ENCODE measurements around the gene DNAH8. TPM values are rescaled to one million over a fixed set of nuclear protein-coding genes. Genes with fewer than 3 reads are reported as not detected.

Gene DNAH8
- total RNA-seq, 4 donors from 2014 or later = not detected

DNA sequence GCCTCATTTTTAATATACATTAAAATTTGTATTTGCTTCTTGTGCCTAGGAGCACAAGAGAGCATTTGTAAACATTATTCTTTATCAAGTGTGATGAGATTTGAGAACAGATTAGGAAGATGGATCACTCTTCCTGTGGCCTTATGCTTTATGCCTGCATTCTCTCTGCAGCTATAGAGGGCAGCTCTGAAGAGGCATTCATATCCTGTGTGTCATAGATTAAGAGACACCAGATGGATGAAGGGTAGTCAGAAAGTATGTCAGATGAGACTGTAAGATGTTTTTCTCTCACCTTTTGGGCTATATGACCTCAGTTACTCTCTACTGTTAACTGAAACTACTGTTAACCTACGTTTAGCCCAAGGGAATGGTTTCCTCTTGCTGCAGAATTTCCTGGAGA, 61.4 kb downstream of the DNAH8 start:
- no peak for DNase-seq
- no peak overlapping the region for H3K27ac ChIP-seq
- peaks cover 0 to 5% (median 0%) of the 10 kb centered on the region in 3 donors for H3K9me3 ChIP-seq
- in situ Hi-C loops (cut with MboI; ENCODE audit: low sequenced_read_pairs in 4 of 4) = no loop called here
- no peaks in the 10 kb centered on the region for H3K27me3 ChIP-seq
- no peak overlapping the region for H3K4me3 ChIP-seq
- intact Hi-C loops (cut with DNase I; ENCODE audit: low total_unique reads) = no loop called here
- ATAC-seq = no peak
- no peak for TF ChIP-seq POLR2A (IDR thresholded peaks at IDR 0.05)
- TF ChIP-seq, protein P1, sequence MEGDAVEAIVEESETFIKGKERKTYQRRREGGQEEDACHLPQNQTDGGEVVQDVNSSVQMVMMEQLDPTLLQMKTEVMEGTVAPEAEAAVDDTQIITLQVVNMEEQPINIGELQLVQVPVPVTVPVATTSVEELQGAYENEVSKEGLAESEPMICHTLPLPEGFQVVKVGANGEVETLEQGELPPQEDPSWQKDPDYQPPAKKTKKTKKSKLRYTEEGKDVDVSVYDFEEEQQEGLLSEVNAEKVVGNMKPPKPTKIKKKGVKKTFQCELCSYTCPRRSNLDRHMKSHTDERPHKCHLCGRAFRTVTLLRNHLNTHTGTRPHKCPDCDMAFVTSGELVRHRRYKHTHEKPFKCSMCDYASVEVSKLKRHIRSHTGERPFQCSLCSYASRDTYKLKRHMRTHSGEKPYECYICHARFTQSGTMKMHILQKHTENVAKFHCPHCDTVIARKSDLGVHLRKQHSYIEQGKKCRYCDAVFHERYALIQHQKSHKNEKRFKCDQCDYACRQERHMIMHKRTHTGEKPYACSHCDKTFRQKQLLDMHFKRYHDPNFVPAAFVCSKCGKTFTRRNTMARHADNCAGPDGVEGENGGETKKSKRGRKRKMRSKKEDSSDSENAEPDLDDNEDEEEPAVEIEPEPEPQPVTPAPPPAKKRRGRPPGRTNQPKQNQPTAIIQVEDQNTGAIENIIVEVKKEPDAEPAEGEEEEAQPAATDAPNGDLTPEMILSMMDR (IDR thresholded peaks at IDR 0.05 in 4 of 5, conservative IDR thresholded peaks at IDR 0.05 in 1 of 5) = no peak
- no peaks in the 10 kb centered on the region for H3K4me1 ChIP-seq
- no peaks in the 10 kb centered on the region for H3K36me3 ChIP-seq

DNA sequence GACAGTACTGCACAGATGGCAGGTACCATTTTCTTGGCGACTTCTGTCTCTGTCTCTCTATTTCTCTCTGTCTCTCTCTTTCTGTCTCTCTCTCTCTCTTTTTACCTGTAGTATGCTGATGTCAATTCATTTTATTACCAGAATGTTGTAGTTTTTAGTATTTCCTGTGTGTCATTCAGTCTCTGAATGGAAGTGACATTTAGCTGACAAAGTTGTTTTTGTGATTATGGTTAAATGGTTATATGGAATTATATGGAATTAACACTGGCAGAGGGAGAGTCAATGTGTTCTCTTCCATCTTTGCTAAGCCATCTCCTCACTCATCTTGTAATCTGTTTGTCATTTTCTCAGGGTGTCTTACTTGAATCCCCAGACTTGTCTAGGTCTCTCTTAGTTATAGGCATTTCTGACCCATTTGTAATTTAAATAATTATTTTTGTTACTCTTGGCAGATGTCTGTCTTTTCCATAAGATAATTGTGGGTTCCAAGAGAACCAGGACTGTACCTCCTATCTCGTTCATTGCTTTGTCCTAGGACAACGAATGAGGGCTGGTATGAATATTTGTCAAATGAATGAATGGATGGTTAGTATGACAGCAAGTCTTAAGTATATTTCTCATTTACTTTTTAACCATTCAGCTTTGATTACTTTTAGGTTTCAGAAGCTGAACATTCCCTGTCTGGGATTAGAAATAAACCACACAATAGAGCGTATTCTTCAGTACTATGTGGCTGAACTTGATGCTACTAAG, 64.4 kb downstream of the DNAH8 start:
- in situ Hi-C loops (cut with MboI; ENCODE audit: low sequenced_read_pairs in 4 of 4) (no loop called here), intact Hi-C loops (cut with DNase I; ENCODE audit: low total_unique reads) (no loop called here)
- no peaks in the 10 kb centered on the region for H3K27me3 ChIP-seq
- ATAC-seq (no peak), DNase-seq (no peak)
- no peaks in the 10 kb centered on the region for H3K9me3 ChIP-seq
- no peaks in the 10 kb centered on the region for H3K36me3 ChIP-seq
- no peak overlapping the region for H3K4me3 ChIP-seq
- H3K27ac ChIP-seq = no peak overlapping the region
- H3K4me1 ChIP-seq = no peaks in the 10 kb centered on the region
- TF ChIP-seq POLR2A (IDR thresholded peaks at IDR 0.05) = no peak
- TF ChIP-seq, protein P1 (IDR thresholded peaks at IDR 0.05 in 4 of 5, conservative IDR thresholded peaks at IDR 0.05 in 1 of 5) = no peak

DNA sequence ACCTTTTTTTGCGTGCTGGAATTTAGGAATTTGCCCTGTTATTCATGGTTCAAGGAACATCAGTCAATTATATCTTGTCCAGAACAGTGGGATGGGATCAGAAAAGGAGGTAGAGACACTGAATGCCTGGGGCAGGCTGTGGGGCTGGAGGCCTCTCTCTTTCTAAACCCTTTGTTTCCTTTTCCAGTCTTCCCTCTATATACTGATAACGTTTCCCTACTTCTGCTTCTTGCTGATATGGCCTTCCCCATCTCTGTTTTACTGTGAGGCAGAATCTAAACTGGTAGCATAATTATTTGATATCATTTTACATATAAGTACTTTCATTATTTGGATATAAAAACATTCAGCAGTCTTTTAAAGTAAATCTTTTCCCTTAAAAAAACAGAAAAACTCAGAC, 67.5 kb downstream of the DNAH8 start:
- Histone ChIP-seq H3K4me1 (no peaks in the 10 kb centered on the region), H3K9me3 (no peaks in the 10 kb centered on the region), H3K27me3 (no peaks in the 10 kb centered on the region), H3K36me3 (no peaks in the 10 kb centered on the region), H3K4me3 (no peak overlapping the region), H3K27ac (no peak overlapping the region)
- TF ChIP-seq, protein P1 (IDR thresholded peaks at IDR 0.05 in 4 of 5, conservative IDR thresholded peaks at IDR 0.05 in 1 of 5) = no peak
- no peak for TF ChIP-seq POLR2A (IDR thresholded peaks at IDR 0.05)
- intact Hi-C loops (cut with DNase I; ENCODE audit: low total_unique reads) = no loop called here
- DNase-seq (no peak), ATAC-seq (no peak)
- in situ Hi-C loops (cut with MboI; ENCODE audit: low sequenced_read_pairs in 4 of 4) = no loop called here

DNA sequence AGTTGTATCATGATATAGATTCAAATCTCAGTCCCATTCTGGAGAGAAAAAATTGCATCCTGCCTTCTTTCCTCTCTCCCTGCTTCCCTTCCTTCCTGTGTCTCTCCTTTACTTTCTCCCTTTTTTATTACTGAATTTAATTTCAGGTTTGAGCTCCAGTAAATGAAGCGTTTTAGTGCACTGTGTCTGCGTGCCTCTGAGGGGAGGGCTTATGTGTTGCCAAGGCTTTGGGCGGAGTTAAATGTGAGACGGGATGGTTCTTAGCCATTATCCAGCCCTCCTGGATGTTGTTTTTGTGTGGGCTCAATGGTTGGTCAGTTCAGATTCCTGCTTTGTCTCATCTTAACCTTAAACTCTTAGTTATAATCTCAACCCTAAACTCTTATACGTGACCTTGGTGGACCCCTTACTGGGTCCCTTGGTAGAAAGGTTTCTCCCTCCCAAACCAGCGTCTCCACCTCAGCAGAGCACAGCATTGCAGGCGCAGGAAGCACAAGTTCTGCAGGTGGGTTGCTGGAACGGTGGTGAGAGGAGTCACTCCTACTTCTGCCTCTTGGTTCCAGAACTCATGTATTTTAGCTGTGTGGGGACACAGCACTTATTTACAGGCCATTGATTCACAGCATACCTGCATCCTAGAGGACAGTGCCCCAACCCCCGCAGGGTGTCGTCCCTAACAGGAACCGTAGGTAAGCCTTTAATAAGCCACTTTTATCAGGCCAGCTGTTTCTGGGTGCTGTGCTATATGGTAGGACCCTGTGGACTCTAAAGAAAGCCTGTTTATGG, 68.5 kb downstream of the DNAH8 start:
- intact Hi-C loops (cut with DNase I; ENCODE audit: low total_unique reads) (no loop called here), in situ Hi-C loops (cut with MboI; ENCODE audit: low sequenced_read_pairs in 4 of 4) (no loop called here)
- H3K9me3 ChIP-seq = no peaks in the 10 kb centered on the region
- no peak overlapping the region for H3K4me3 ChIP-seq
- H3K27me3 ChIP-seq = no peaks in the 10 kb centered on the region
- no peak overlapping the region for H3K27ac ChIP-seq
- H3K4me1 ChIP-seq = no peaks in the 10 kb centered on the region
- TF ChIP-seq, protein P1 (IDR thresholded peaks at IDR 0.05 in 4 of 5, conservative IDR thresholded peaks at IDR 0.05 in 1 of 5) = no peak
- TF ChIP-seq POLR2A (IDR thresholded peaks at IDR 0.05) = no peak
- ATAC-seq (no peak), DNase-seq (no peak)
- H3K36me3 ChIP-seq = no peaks in the 10 kb centered on the region

All from gastrocnemius medialis (tissue), 4 donors.